GM18499 (cell line): ENCODE data around the gene MSL1.
A peak's percentile ranks its signal among the peaks of the same experiment; 100 is the strongest.

ENCODE experiments used
- ATAC-seq: cut with Tn5 transposase; IDR thresholded peaks from one replicate; pipeline ENCODE4 v1.9.1; 2021; ENCODE audit warnings: moderate number of reproducible peaks; ENCODE audit not compliant: insufficient read depth, unreplicated experiment

MSL1 gene

GRCh38 chr17:40090237-40091119 lies 31.3 kb upstream of the MSL1 start:
- no peak for ATAC-seq

- no peak for ATAC-seq
Measured at GRCh38 chr17:40091691-40092397, 29.9 kb upstream of the MSL1 start.

- ATAC-seq: no peak
Measured at GRCh38 chr17:40092581-40092980, 29.2 kb upstream of the MSL1 start.

GRCh38 chr17:40093005-40093579 lies 28.7 kb upstream of the MSL1 start:
- ATAC-seq: no peak

- no peak for ATAC-seq
Measured at GRCh38 chr17:40093580-40094201, 28.1 kb upstream of the MSL1 start.

DNA sequence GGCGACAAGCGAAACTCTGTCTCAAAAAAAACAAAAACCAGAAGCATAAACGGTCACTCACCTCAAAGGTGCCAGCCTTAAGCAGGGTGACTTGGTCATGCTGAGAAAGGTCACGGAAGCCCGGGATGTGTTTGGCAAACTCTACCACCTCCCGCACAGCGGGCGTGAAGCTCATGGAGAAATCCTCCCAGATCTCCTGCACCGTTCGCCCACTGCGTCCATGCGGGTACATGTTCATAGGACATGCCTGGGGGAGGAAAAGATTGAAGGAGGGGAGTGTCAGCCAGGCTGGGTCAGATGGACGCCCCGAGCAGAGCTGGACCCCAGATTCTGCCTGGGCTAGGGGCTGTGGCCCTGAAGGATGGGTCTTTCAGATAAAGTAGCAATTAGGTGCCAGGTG lies 26.9 kb upstream of the MSL1 start:
- no peak for ATAC-seq

- no peak for ATAC-seq
Measured at GRCh38 chr17:40095351-40095943, 26.3 kb upstream of the MSL1 start.

- ATAC-seq: peak; percentile 53
Measured at GRCh38 chr17:40095944-40096791, 25.6 kb upstream of the MSL1 start.

DNA sequence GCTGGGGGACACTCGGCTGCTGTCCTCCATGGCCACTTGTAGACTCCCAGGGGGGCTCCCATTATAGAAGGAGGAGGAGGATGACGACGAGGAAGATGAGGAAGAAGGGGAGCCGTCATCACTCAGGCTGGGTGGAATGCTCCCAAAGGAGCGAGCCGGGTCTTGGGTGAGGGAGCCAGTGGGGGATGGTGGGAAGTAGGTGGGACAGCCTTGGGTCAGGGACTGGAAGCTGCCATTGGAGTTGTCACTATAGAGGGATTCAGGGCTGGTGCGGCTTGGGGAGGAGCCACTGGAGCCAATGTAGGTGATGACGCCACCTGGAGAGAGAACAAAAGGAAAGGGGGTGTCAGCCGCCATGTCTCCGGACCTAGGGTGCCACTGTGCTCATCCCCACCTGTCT lies 24.7 kb upstream of the MSL1 start:
- no peak for ATAC-seq

GRCh38 chr17:40097931-40098845 lies 23.6 kb upstream of the MSL1 start:
- ATAC-seq: no peak

DNA sequence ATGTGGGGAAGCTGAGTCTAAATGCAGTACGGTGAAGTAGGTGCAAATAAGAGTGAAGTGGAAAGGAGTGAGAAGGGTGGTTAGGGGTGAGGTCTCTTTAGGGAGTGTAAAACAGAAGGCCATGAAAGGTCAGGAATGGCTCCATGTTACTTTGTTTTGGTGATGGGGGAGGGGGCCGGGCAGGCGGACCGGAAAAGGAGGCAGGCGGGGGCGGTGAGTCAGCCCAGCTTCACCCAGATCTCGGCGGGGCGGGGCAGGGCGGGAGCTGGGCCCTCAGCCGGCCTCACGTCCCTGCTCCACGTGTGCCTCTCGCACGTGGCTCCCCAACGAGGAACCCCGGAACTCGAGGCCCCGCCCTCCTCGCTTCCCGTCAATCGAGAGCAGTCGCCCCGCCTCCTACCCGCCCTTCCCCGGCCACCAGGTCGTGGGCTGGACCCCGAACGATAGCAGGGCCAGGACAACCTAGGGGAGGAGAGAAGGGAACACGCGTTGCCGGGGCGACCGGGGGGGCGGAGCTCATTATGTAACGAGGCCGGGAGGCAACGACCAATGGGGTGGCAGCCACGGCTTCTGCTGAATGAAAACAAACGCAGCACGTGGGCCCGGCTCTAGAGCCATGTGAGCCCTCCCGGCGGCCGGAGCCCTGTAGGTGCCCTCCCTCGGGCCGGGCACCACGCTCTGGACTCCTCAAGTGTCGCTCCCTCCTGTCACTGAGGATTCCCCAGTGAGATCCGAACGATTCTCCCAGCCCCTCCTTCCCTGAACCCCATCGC lies 22.7 kb upstream of the MSL1 start:
- peak; percentile 35 for ATAC-seq

DNA sequence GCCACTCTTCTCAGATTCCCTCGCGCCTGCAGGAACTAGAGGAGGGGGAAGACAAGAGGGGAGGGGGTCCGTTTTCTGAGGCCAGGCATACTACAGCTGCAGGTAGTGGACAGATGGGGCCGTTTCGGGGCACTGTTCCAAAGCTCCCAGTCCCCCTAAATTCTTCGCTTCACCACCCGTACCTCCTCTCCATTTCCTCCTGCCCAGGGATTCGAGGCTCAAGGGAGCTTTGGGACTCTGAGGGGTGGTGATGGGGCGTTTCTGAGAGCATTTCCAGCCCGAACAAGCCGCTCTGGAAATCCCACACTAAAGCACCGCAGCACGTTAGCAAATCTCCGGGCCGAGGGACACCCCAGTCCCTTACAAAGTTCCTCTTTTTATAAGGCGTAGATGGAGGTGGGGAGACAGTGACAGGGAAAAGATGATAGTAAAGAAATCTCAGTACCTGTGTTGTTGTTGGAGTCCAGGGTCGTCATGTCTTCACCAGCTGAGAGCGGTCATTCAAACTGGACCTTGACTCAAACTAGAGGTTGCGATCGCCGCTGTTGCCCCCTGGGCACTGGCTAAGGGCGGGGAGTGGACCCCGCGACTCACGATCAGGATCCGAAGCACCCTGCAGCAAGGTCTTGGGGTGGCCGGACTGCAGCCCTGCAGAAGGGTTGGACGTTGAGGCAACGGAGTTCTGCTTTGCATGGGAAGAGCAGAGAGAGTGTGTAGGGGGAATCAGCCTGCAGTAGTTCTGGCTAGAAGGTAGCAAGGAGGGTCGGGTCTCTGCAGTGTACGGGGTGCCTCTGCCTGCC lies 22.0 kb upstream of the MSL1 start:
- ATAC-seq: no peak

GRCh38 chr17:40100419-40100668 lies 21.4 kb upstream of the MSL1 start, which contains the start of gene NR1D1:
Gene NR1D1, minus strand, starts transcription at chr17:40100589. Its CDS starts 495 bp downstream, at chr17:40100094.
- no peak for ATAC-seq

- no peak for ATAC-seq
Measured at GRCh38 chr17:40100669-40101366, 21.0 kb upstream of the MSL1 start.

DNA sequence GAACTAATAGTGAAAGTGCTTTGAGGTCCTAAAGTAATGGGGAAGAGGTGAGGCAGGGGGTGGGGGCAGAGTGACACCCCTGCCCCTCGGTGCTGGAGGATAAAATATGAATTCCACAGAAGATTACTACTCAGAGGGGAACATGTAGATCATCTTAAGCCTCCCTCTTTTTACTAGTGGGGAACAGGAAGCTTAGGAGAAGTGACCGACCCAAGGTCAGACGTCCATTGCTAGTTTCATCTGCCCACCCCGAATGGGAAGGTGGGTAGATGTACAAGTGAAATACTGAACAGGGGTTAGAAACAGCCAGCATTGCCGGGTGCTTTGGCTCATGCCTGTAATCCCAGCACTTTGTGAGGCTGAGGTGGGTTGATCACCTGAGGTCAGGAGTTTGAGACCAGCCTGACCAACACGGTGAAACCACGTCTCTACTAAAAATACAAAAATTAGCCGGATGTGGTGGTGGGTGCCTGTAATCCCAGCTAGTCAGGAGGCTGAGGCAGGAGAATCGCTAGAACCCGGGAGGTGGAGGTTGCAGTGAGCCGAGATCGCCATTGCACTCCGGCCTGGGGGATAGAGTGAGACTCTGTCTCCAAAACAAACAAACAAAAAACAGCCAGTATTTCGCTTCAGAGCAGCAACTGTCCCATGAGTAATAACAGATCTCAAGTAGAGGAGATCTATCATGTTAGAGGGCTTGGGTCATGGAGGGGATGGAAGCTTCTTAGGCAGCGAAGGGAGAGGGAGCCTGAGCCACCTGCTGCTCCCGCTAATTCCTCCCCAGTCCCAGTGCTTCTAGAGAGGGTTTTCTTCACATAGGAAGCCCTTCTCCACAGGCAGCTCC lies 20.2 kb upstream of the MSL1 start:
- no peak for ATAC-seq
